ENCODE measurements around the gene PFKL.

PFKL gene

GRCh38 chr21:44314561-44314960, 14.7 kb downstream of the PFKL start:
- DNase-seq: no peak

GRCh38 chr21:44315691-44316203, 15.9 kb downstream of the PFKL start:
- DNase-seq: no peak

DNA sequence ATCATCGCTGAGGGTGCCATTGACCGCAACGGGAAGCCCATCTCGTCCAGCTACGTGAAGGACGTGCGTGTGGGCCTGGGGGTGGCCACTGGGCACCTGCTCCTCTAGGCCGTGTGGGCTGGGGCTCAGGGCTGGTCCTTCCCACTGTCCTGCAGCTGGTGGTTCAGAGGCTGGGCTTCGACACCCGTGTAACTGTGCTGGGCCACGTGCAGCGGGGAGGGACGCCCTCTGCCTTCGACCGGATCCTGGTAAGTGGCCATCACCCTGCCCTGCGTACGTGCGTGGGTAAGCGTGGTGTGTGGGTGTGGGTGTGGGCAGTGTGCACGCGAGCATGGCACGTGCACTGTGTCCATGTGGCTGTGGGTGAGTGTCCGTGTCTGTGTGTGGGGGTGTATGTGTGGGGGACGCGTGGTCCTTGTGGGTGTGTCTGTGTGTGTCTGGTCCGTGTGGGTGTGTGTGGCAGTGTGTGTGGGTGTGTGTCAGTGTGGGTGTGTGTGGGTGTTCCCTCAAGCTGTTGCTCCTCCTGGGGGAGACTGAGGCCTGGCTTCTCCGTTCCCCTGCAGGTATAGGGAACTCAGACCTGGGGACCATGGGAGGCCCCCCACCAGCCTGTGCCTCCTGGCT, 16.5 kb downstream of the PFKL start:
- no peak for DNase-seq

DNA sequence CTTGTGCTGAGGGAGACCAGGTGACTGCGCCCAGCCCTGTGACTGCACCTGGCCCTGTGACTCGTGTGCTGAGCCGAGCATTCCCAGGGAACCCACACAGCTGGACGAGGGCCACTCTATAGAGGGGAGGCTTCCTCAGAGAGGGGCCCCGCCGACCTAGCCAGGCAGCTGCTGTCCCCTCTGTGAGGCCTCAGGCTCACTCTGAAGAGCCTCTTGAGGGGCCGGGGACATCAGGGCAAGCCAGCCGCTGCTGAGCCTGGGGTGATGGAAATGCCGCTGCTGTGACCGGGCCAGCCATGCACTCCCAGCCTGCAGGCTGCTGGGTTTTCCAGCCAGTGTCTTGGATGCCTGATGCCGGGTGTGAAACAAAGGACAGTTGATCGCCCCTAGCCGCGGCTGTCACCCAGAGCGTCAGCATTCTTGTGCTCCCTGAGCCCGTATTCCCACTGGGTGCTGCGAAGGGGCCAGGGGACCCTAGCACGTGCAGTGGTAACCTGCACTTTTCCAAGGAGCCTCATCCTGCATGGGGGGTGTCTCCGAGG, 17.5 kb downstream of the PFKL start:
- no peak for DNase-seq

DNA sequence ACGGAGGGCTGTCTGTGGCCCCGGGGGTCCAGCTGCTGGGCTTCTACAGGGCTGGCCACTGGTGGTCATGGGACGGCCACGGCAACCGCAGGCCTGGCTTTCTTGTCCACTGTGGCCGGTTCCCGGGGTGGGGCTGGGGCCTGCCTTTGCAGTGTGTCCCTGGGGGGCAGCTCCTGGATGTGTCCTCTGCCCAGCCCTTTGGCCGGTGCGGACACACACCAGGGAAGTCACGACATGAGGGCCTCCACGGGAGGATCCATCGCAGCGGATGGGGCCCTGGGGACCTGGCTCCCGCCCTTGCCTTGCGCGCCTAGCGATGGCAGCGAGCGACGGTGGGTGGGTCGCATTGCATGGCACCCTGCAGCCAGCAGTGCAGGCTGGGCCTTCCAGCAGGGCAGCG, 18.0 kb downstream of the PFKL start:
- DNase-seq: no peak

GRCh38 chr21:44318489-44319285, 18.8 kb downstream of the PFKL start:
- DNase-seq: no peak

- no peak for DNase-seq
Measured at GRCh38 chr21:44319407-44320065, 19.7 kb downstream of the PFKL start.

DNA sequence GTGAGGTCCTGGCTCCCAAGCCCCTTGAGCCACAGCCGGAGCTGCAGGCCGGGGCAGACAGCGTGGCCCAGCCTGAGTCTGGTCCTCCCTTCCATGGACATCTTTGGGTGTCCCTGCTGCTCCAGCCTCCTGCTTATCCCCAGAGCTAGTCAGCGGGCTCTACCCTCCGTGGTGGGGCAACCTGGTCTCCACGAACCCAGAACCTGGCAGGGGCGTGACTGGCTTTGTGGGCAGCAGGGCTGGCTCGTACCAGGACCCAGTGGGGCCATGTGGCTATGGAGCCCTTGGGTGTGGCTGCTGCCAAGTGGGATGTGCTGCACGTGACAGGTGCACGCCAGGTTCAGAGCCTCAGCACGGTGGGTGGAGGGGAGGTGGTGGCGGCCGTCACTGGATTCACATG, 21.0 kb downstream of the PFKL start:
- DNase-seq: no peak

DNA sequence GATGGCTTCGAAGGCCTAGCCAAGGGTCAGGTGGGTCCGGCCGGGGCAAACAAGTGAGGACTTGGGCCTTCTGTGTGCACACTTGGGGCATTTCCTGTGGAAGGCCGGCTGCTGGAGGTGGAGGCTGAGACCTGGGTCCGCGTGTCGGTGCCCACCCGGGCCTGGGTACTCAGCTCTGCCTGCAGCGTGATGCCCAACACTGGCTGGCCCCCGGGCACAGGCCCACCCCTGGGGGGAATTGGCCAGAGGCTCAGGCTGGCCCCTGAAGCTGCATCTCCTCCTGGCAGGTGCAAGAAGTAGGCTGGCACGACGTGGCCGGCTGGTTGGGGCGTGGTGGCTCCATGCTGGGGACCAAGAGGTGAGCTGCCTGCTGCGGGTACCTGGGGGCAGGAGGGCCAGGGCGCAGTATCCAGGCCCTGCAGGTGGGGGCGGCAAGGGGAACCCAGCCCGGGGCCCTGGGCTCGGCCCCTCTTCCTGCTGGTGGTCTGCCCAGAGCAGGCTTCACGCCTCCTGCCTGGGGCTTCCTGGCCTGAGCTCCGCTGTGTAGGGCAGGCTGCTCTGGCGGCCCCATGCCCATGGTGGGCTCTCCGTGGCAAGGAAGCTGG, 22.1 kb downstream of the PFKL start:
- DNase-seq: no peak

DNA sequence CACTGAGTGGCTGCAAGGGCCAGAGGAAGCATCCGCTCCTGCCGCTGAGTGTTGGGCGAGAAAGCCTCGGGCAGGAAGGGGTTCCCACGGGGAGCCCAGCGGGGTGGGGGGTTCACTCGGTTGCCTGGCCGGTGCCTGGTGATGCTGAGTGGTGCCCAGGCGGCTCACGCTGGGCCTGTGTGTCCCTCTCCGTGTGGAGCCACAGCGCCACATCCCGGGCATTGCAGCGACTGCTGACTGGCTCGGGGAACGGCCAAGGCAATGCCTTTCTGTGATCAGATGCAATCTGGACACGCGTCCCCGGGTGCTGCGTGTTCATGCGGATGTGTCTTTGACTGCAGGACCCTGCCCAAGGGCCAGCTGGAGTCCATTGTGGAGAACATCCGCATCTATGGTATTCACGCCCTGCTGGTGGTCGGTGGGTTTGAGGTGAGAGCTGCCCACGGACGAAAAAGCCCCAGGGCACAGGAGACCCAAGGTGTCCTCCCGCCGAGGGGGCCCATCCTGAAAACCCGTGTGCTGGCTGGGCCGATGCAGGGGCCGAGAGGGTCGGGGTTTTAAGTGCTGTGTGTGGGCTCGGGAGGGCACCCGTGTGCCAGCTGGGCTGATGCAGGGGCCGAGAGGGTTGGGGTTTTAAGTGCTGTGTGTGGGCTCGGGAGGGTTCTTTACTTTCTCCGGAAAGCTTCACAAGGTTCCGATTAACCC, 22.9 kb downstream of the PFKL start:
- no peak for DNase-seq

GRCh38 chr21:44323591-44323990, 23.7 kb downstream of the PFKL start:
- DNase-seq: no peak

GRCh38 chr21:44324106-44324853, 24.4 kb downstream of the PFKL start:
- no peak for DNase-seq

GRCh38 chr21:44324854-44325107, 24.9 kb downstream of the PFKL start:
- DNase-seq: no peak

GRCh38 chr21:44325386-44326271, 25.8 kb downstream of the PFKL start:
- no peak for DNase-seq

DNA sequence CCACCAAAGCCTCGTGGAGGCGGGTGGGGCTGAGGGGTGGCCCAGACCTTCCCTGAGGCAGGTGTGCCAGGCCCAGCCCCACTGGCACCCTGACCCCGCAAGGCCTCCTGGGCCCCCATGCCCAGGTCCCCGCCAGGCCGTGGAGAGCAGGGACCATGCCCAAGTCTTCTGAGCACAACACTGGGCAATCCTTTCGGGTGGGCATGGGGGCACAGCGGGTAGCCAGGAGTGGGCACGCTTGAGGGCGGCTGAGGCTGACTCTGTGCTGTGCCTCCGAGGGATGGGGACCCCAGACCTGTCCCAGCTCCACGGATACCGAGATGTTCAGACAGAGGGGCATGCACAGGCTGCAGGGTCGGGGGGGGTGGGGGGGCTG, 26.4 kb downstream of the PFKL start:
- no peak for DNase-seq

GRCh38 chr21:44326716-44327602, 27.1 kb downstream of the PFKL start:
- no peak for DNase-seq

- DNase-seq: no peak
Measured at GRCh38 chr21:44327603-44327974, 27.7 kb downstream of the PFKL start.

GRCh38 chr21:44328242-44328895, 28.5 kb downstream of the PFKL start:
- no peak for DNase-seq

- DNase-seq: no peak
Measured at GRCh38 chr21:44329086-44329889, 29.4 kb downstream of the PFKL start.
